ENCODE data around the gene HBQ1.
"Not testable (repeated sequence)": the region's sequence is repeated elsewhere in the genome, so short reads cannot be mapped to it uniquely, and the experiment has no call there.

Gene HBQ1

DNA sequence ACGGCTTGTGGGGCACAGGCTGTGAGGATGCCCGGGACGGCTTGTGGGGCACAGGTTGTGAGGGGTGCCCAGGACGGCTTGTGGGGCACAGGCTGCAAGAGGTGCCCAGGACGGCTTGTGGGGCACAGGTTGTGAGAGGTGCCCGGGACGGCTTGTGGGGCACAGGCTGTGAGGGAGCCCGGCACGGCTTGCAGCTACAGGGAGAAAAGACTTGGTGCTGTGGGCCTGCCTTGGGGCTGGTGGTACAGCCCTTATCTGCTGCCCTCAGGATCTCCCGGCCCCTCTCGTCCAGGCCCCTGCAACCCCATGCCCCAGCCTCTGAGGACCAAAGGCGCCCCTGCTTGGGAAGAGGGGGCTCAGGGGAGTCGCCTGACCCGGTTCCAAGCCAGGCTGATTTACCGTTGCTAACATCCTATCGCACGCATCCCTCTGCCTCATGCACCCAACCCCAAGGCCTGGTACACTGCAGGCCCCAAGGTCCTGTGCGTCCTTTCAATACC lies 19.5 kb upstream of the HBQ1 start:
- no peak for DNase-seq (ENCODE audit: low spot score)

GRCh38 chr16:162271-162991 lies 17.8 kb upstream of the HBQ1 start:
- DNase-seq (ENCODE audit: low spot score), result peak; percentile 8

GRCh38 chr16:163139-163538 lies 17.1 kb upstream of the HBQ1 start:
- not testable (repeated sequence) for DNase-seq (ENCODE audit: low spot score)

DNA sequence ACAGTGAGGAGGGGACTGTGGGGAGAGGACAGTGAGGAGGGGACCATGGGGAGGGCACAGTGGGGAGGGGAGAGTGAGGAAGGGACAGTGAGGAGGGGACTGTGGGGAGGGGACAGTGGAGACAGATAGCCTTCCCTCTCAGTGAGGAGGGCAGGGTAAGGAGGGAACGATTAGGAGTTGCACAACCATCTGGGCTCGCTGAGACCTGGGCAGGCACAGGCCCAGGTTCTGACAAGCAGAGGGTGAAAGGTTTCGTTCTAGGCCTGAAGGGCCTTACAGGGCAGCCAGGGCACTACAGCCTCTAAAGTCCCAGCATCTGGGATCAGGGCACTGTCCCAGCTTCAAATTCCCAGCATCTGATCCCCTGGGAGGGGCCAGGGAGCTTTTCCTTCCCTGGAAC lies 16.6 kb upstream of the HBQ1 start:
- DNase-seq (ENCODE audit: low spot score), result not testable (repeated sequence)

GRCh38 chr16:164134-164823 lies 16.0 kb upstream of the HBQ1 start:
- not testable (repeated sequence) for DNase-seq (ENCODE audit: low spot score)

DNA sequence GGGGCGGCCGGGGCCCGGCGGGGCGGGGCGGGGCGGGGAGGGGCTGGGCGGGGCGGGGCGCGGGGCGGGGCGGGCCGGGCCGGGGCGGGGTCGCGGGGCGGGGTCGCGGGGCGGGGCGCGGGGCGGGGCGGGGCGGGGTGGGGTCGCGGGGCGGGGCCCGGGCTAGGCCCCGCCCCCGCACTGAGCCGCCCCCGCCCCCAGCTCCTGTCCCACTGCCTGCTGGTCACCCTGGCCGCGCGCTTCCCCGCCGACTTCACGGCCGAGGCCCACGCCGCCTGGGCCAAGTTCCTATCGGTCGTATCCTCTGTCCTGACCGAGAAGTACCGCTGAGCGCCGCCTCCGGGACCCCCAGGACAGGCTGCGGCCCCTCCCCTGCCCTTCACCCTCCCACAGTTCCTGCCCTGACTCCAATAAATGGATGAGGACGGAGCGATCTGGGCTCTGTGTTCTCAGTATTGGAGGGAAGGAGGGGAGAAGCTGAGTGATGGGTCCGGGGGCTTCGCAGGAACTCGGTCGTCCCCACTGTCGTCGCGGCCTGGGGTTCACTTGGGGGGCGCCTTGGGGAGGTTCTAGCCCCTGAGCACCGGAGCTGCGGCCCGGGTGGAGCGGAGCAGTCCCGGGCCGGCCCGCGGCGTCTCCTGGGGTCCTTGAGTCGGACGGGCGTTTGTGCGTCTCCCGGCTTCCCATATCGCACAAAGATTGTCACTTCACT lies 15.3 kb upstream of the HBQ1 start:
- peak; percentile 37 for DNase-seq (ENCODE audit: low spot score)

GRCh38 chr16:165539-166374 lies 14.5 kb upstream of the HBQ1 start, which contains the start of gene HBM:
Gene HBM (plus strand): TSS chr16:165978. CDS start chr16:165998, 20 bp downstream.
- peak; percentile 27 for DNase-seq (ENCODE audit: low spot score)

DNA sequence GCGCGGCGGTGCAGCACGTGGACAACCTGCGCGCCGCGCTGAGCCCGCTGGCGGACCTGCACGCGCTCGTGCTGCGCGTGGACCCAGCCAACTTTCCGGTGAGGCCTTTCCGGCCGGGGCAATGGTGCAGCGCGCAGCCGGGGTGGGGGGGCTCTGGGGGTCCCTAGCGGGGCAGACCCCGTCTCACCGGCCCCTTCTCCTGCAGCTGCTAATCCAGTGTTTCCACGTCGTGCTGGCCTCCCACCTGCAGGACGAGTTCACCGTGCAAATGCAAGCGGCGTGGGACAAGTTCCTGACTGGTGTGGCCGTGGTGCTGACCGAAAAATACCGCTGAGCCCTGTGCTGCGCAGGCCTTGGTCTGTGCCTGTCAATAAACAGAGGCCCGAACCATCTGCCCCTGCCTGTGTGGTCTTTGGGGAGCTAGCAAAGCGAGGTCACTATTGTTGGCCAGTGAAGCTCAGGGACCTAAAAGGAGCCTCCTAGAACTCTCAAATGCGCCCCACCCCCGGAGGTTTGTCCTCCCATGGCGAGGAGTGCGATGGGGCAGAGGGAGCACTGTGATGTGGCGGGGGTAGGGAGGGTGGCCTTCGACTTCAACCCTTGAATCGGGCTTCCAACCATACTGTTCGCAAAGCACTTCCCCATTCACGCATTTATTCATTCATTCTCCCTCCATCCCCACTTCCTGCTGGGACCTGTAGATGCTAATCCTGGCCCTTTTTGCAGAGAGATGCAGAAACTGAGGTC lies 13.7 kb upstream of the HBQ1 start:
- DNase-seq (ENCODE audit: low spot score), result peak; percentile 14

DNA sequence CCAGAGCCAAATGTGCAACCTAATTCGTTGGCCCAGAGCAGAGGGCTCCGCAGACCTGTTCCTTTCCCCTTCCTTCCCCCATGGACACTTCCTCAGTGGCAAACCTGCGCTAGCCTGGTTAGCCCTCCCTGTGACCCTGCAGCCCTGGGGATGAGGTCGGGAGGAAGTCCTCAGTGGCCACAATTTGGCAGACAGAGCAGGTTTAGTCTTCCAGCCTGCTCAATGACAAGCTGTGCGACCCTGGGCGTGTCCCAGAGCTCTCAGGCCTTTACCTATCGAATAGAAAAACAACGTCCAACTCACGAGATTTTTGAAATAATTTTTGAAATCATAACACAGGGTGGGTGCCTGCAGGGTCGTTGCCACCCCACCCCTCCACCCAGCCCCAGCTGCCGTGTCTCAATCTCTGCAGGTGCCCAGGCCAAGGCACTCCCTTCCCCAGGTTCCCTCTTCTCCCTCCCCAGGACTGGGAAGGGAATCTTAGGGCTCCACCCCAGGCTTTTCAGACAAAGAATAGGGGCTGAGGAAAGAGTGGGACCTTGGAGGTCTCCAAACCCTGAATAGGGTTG lies 13.1 kb upstream of the HBQ1 start:
- DNase-seq (ENCODE audit: low spot score), result peak; percentile 17

DNA sequence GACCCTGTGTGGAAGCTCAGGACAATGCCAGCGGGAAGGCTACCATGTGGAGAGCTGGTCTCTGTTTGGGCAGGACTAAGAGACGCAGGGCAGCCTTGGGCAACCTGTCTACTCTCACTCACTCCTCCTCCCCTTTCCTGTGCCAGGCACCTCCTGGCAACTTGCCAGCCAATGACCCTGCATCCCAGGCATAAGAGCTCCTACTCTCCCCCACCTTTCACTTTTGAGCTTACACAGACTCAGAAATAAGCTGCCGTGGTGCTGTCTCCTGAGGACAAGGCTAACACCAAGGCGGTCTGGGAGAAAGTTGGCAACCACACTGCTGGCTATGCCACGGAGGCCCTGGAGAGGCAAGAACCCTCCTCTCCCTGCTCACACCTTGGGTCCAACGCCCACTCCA lies 11.8 kb upstream of the HBQ1 start:
- DNase-seq (ENCODE audit: low spot score), result peak; percentile 10

- DNase-seq (ENCODE audit: low spot score), result peak; percentile 6
These were observed 11.2 kb upstream of the HBQ1 start for GRCh38 chr16:169014-169413.

DNA sequence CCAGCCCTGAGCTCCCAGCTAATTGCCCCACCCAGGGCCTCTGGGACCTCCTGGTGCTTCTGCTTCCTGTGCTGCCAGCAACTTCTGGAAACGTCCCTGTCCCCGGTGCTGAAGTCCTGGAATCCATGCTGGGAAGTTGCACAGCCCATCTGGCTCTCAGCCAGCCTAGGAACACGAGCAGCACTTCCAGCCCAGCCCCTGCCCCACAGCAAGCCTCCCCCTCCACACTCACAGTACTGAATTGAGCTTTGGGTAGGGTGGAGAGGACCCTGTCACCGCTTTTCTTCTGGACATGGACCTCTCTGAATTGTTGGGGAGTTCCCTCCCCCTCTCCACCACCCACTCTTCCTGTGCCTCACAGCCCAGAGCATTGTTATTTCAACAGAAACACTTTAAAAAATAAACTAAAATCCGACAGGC lies 10.2 kb upstream of the HBQ1 start:
- not testable (repeated sequence) for DNase-seq (ENCODE audit: low spot score)

DNA sequence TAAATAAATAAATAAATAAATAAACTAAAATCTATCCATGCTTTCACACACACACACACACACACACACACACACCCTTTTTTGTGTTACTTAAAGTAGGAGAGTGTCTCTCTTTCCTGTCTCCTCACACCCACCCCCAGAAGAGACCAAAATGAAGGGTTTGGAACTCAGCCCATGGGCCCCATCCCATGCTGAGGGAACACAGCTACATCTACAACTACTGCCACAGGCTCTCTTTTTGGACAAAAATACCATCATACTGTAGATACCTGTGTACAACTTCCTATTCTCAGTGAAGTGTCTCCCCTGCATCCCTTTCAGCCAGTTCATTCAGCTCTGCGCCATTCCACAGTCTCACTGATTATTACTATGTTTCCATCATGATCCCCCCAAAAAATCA lies 9.5 kb upstream of the HBQ1 start:
- DNase-seq (ENCODE audit: low spot score), result no peak

- not testable (repeated sequence) for DNase-seq (ENCODE audit: low spot score)
These were observed 7.8 kb upstream of the HBQ1 start, which contains the start of gene HBA2 for GRCh38 chr16:172374-172941. Gene HBA2 (plus strand): TSS chr16:172876. CDS start chr16:172913, 37 bp downstream.

- DNase-seq (ENCODE audit: low spot score), result not testable (repeated sequence)
These were observed 6.9 kb upstream of the HBQ1 start for GRCh38 chr16:173211-173854.

GRCh38 chr16:173928-174769 lies 6.1 kb upstream of the HBQ1 start:
- not testable (repeated sequence) for DNase-seq (ENCODE audit: low spot score)

DNA sequence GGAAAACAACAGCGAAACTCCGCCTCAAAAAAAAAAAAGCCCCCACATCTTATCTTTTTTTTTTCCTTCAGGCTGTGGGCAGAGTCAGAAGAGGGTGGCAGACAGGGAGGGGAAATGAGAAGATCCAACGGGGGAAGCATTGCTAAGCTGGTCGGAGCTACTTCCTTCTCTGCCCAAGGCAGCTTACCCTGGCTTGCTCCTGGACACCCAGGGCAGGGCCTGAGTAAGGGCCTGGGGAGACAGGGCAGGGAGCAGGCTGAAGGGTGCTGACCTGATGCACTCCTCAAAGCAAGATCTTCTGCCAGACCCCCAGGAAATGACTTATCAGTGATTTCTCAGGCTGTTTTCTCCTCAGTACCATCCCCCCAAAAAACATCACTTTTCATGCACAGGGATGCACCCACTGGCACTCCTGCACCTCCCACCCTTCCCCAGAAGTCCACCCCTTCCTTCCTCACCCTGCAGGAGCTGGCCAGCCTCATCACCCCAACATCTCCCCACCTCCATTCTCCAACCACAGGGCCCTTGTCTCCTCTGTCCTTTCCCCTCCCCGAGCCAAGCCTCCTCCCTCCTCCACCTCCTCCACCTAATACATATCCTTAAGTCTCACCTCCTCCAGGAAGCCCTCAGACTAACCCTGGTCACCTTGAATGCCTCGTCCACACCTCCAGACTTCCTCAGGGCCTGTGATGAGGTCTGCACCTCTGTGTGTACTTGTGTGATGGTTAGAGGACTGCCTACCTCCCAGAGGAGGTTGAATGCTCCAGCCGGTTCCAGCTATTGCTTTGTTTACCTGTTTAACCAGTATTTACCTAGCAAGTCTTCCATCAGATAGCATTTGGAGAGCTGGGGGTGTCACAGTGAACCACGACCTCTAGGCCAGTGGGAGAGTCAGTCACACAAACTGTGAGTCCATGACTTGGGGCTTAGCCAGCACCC lies 5.0 kb upstream of the HBQ1 start:
- no peak for DNase-seq (ENCODE audit: low spot score)

- DNase-seq (ENCODE audit: low spot score), result not testable (repeated sequence)
These were observed 4.3 kb upstream of the HBQ1 start for GRCh38 chr16:176006-176405.
